ENCODE results near the gene XIST.
A peak's percentile ranks its signal among the peaks of the same experiment; 100 is the strongest.
"Not testable (repeated sequence)": the region's sequence is repeated elsewhere in the genome, so short reads cannot be mapped to it uniquely, and the experiment has no call there.

The XIST gene

DNA sequence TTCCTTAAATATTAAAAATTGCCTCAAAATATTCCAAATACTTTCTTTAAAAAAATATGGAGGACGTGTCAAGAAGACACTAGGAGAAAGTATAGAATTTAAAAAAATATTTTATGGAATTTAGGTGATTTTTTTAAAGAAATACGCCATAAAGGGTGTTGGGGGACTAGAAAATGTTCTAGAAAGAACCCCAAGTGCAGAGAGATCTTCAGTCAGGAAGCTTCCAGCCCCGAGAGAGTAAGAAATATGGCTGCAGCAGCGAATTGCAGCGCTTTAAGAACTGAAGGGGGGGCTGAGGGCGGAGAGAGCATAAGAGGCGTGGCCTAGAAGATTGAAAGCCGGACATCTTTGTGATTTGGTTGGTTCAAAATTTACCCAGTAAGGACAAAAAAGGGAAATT, at the start of gene XIST:
Gene XIST, minus strand, starts transcription at position 248 of the 400 bp plus-strand sequence.
- DNase-seq, result peak; percentile 84

GRCh38 chrX:73898315-73898714, 45.8 kb upstream of the XIST start:
- not testable (repeated sequence) for DNase-seq

DNA sequence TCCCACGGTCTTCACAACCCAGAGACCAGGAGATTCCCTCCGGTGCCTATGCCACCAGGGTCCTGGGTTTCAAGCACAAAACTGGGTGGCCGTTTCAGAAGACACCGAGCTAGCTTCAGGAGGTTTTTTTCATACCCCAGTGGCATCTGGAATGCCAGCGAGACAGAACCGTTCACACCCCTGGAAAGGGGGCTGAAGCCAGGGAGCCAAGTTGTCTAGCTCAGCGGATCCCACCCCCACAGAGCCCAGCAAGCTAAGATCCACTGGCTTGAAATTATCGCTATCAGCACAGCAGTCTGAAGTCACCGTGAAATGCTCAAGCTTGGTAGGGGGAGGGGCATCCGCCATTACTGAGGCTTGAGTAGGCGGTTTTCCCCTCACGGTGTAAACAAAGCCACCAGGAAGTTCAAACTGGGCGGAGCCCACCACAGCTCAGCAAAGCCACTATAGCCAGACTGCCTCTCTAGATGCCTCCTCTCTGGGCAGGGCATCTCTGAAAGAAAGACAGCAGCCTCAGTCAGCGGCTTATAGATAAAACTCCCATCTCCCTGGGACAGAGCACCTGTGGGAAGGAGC, 40.1 kb upstream of the XIST start:
- DNase-seq, result peak; percentile 52

GRCh38 chrX:73882260-73882659, 29.7 kb upstream of the XIST start:
- not testable (repeated sequence) for DNase-seq

- no peak for DNase-seq
These were observed 25.2 kb upstream of the XIST start for GRCh38 chrX:73877687-73878086.

- no peak for DNase-seq
These were observed 24.4 kb upstream of the XIST start for GRCh38 chrX:73876911-73877310.

DNA sequence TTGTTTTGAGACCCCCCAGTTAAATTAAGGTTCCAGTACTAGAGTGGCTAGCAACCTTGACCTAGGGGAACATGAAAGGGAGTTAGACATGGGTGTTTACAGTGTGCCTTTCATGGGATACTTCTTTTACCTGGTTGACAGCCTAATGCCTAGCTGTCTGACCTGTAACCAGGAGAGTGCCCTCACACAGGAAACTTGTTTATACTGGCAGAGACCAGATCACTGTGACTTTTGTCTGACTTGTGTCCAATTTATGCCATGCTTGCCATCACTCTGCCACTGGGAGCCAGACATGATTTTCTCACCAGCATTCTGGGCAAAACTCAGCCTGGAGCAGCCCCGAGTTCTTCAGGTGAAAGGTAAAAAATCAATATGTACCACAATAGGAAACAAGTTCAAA, 16.4 kb upstream of the XIST start:
- no peak for DNase-seq

DNA sequence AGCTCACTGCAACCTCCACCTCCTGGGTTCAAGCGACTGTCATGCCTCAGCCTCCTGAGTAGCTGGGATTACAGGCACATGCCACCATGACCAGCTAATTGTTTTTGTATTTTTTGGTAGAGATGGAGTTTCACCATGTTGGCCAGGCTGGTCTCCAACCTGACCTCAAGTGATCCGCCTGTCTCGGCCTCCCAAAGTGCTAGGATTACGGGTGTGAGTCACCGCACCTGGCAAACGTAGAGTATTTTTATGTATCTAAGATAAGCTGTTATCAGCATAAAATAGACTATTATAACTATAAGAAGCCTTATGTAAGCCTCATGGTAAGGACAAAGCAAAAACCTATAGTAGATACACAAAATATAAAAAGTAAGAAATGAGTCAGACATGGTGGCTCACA, 14.6 kb upstream of the XIST start:
- no peak for DNase-seq

- no peak for DNase-seq
These were observed 11.3 kb upstream of the XIST start for GRCh38 chrX:73863852-73864251.

DNA sequence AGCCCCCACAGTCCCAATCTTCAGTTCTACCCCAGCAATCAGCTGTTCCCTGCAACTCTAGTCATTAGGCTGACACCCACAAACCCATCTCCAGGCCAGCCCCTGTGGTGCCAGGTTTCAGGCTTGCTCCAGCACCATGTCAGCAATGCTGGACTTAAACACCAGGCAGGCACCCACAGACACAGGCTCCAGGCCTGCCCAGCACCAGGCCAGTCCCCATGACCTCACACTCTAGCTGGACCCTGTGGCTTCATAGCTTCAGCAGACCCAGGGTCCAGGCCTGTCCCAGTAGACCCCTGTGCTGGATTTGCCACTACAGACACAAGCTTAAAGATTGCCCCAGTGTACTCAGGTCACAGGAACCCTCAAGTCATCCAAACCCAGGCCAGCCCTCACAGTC, 10.8 kb upstream of the XIST start:
- no peak for DNase-seq

GRCh38 chrX:73859622-73860021, 7.1 kb upstream of the XIST start:
- DNase-seq, result no peak

DNA sequence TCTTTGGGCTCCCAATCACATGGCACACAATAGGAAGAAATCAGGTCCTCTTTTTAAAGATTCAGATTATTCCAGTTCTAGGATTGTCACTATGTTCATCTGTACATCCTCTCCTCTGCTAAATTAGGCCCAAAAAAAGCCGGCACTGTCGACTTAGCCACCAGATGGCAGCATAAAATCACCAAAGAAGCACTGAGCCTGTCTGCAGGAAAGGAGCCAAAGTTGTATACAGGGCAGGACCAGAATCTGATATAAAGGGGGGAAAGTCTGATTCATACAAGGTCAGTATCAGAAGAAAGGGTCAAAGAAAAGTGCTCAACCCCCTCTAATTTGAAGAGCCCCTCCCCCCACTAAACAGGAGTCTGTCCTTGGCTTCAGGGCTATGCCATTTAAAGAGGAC, 3.0 kb upstream of the XIST start:
- peak; percentile 70 for DNase-seq

DNA sequence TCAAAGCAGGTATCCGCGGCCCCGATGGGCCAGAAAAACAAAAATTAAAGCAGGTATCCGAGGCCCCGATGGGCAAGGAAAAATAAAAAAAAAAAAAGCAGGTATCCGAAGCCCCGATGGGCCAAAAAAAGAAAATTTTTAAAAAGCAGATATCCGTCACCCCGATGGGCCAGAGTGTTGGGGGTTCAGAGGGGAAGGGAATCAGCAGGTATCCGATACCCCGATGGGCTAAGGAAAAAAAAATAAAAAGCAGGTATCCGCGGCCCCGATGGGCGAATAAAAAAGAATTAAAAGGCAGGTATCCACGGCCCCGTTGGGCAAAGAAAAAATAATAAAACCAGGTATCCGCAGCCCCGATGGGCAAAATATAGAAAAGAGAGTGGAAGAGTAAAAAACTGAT, 492 bp downstream of the XIST start:
- DNase-seq, result no peak

DNA sequence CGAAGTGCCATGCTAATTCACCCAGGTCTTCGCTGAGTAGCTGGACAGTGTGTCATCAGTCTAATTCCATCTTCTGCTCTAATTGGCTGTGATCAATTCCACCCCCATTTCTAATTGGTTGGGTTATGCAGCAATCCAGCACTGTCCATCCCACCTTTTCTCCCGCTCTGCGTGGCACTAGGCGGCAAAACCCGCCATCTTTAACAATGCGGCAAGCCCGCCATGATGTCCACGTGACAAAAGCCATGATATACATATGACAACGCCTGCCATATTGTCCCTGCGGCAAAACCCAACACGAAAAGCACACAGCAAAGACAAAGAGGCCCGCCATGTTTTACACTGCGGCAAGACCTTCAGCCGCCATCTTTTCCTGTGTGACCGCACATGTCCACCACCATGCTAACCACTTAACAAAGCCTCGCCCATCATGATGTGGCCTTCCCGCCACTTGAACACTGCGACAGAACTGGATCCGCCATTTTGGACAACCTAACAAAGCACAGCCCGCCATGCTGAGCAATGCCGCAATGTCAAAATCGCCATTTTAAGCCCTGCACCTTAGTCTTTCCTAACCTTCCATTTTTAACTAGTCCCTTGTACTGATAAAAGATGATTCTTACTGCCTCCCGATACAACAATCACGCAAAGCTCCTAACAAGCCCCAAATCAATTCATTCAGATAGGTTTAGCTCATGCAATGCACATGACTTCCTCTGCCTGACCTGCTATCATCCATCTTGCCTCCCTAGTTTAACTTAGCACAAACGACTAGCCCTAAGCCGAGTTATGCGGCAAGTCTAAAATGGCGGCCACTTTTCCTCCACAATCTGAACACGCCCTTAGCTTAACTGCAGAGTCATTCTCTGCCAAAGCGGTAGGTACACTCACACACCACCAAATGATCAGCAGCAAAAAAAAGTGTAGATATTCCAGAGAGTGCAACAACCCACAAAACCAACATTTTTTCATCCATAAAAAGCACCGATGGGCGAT, 1.2 kb downstream of the XIST start:
- peak; percentile 92 for DNase-seq

DNA sequence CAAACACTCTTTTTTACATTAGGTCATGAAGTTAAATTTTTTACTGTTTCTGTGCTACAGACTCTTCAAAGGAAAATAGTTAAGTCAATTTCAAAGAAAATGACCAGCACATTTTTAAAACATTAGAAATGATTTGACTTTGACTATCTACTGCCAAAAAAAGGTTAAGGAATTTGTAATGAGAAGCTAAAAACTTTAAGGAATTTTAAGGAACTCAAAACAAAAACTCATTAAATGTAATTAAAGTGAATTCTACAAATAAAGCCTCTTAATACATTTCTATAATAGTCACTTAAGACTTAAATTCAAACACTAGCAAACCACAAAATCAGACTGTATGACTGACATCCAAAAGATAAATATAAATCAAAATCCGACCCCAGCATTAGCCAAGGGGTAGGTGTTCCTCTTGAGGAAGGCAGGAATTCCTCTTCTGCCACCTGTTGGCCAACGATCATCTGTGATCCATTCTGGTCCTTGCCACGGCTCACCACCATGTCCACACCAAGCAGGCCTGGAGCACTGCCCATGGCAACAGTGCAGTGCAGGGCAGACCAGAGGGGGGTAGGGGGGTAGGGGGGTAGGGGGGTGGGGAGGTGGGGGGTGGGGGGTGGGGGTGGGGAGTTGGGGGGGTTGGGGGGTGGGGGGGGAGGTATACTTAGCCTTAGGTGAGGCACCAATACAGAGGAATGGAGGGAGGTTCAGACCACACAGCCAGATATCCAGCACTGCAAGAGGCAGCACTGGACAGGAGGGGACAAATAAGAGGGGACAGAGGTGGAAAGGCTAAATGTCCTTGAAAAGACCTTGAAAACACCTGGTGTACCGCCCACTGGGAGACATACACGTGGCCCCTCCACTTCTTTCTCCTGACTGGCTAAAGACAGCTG, 2.1 kb downstream of the XIST start:
- DNase-seq, result no peak

DNA sequence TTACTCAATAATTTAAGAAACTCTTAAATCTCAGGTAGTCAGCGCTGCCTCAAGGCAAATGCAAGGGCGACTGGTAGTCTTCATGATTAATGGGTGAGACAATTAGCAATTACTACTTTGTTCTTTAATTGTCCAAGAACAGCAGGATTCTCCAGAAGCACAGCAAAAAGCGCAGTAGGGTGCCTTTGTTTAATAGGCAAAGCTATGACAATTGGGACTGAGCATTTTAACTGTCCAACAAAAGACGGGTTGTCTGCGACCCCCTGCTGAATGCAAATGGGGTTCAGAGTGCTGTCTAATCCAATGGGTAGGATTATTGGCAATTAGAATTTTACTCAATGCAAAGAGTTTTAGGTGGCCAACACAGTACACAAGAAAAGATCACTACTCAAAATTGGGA, 3.4 kb downstream of the XIST start:
- DNase-seq, result no peak

DNA sequence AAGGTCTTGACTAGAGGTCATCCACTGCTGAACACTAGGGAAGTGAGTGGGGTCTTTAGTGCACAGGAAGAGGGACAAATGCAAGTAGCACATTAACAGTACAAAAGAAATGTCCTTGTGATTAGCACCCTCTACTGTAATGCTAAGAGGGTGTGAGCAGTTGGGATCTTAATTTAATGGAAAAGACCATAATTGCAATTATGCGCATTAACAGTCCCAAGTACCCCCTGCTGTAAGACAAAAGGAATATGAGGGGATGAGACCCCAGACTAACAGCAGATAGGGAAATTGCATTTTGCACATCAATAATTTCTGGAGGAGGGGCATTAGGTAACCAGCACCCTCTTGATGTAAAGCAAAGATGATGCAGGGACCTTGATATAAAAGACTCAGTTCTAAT, 4.5 kb downstream of the XIST start:
- no peak for DNase-seq

DNA sequence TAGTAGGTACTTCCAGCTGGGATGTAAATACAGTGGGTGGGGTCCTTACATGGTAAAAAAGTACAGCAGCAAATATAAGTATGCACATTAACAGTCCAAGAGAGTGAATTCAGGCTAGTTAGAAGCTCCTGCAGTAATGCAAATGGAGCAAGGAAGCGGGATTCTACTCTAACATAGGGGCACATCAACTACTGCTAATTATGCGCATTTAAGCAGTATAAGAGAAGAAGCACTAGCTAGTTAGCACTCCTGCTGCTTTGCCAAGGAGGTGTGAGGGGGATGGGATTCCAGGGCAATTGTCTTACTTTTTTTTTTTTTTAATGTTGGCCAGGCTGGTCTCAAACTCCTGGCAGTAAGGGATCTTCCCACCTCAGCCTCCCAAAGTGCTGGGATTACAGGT, 5.4 kb downstream of the XIST start:
- DNase-seq, result no peak

DNA sequence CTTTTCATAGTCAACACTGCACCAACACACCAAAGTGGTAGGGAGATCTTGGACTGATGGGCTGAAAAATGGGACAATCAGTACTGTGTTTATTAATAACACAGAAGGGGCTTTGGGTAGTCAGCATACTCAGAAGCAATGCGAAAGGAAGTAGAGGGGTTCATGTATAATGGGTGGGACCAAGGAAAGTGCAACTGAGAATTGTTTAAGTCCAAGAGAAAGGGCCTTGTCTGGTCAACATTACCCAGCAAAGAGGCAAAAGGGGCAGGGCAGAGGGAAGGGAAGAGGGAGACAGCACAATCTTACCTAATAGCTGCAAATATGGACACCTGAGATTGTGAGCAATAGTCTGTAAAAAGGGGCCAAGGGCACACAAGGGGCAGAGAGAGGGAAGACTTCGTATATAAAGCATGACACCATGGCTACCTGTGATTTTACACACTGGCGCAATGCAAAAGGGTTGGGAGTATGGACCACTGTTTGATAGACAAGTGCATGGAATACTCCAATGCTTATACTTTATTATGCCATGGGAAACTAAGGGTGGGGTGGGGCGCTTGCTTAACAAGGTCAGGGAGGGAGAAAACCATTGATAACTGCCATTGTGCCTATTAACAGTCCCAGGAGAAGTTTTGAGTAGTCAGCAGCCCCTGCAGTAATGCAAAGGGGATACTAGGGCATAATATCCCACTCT, 9.8 kb downstream of the XIST start:
- DNase-seq, result no peak

- no peak for DNase-seq
These were observed 11.2 kb downstream of the XIST start for GRCh38 chrX:73841337-73841736.

GRCh38 chrX:73840120-73840924, 12.2 kb downstream of the XIST start:
- DNase-seq, result no peak

- DNase-seq, result no peak
These were observed 13.4 kb downstream of the XIST start for GRCh38 chrX:73839152-73839551.

All from CD4-positive, alpha-beta T cell treated with Interleukin-15 for 1 hour (primary cell).